AG08396 (cell line): ENCODE measurements around the gene SLC17A5.
"Not testable (repeated sequence)": the region's sequence is repeated elsewhere in the genome, so short reads cannot be mapped to it uniquely, and the experiment has no call there.

Source experiments
- DNase-seq: peaks from one replicate; pipeline ENCODE4 v3.0.0; 2012; ENCODE audit warnings: low spot score, mixed read lengths

The SLC17A5 gene

GRCh38 chr6:73614802-73615201 is 39.0 kb downstream of the SLC17A5 start:
- no peak for DNase-seq

- DNase-seq, result no peak
Measured at GRCh38 chr6:73613806-73614536, 39.8 kb downstream of the SLC17A5 start.

- DNase-seq, result no peak
Measured at GRCh38 chr6:73612611-73613010, 41.2 kb downstream of the SLC17A5 start.

GRCh38 chr6:73610444-73611275 is 43.1 kb downstream of the SLC17A5 start:
- DNase-seq, result peak; percentile 43

- no peak for DNase-seq
Measured at GRCh38 chr6:73608761-73609160, 45.0 kb downstream of the SLC17A5 start.

- DNase-seq, result no peak
Measured at GRCh38 chr6:73606428-73606827, 47.4 kb downstream of the SLC17A5 start.

GRCh38 chr6:73604461-73604860 is 49.3 kb downstream of the SLC17A5 start:
- DNase-seq, result no peak

- DNase-seq, result no peak
Measured at GRCh38 chr6:73604020-73604419, 49.8 kb downstream of the SLC17A5 start.

GRCh38 chr6:73586416-73586974 is 67.3 kb downstream of the SLC17A5 start:
- no peak for DNase-seq

- DNase-seq, result peak; percentile 56
Measured at GRCh38 chr6:73585566-73586415, 68.0 kb downstream of the SLC17A5 start.

GRCh38 chr6:73581293-73581692 is 72.5 kb downstream of the SLC17A5 start:
- DNase-seq, result no peak

GRCh38 chr6:73580247-73581149 is 73.3 kb downstream of the SLC17A5 start:
- peak; percentile 88 for DNase-seq

GRCh38 chr6:73579851-73580246 is 73.9 kb downstream of the SLC17A5 start:
- peak; percentile 71 for DNase-seq

GRCh38 chr6:73579389-73579788 is 74.4 kb downstream of the SLC17A5 start:
- DNase-seq, result no peak

- DNase-seq, result no peak
Measured at GRCh38 chr6:73577676-73578075, 76.1 kb downstream of the SLC17A5 start.

- not testable (repeated sequence) for DNase-seq
Measured at GRCh38 chr6:73572531-73572930, 81.3 kb downstream of the SLC17A5 start.

- DNase-seq, result not testable (repeated sequence)
Measured at GRCh38 chr6:73571218-73572181, 82.3 kb downstream of the SLC17A5 start.

GRCh38 chr6:73569121-73569520 is 84.7 kb downstream of the SLC17A5 start:
- DNase-seq, result no peak

GRCh38 chr6:73566954-73567591 is 86.7 kb downstream of the SLC17A5 start:
- DNase-seq, result peak; percentile 41
